HG03159 (cell line): Measurements from ENCODE around the gene RAB10.
A peak's percentile ranks its signal among the peaks of the same experiment; 100 is the strongest.
"Not testable (repeated sequence)": the region's sequence is repeated elsewhere in the genome, so short reads cannot be mapped to it uniquely, and the experiment has no call there.

Source experiments
- ATAC-seq: cut with Tn5 transposase; IDR thresholded peaks from one replicate; pipeline ENCODE4 v1.9.1; 2021; ENCODE audit warnings: mild to moderate bottlenecking, moderate library complexity; ENCODE audit not compliant: unreplicated experiment

RAB10 gene

DNA sequence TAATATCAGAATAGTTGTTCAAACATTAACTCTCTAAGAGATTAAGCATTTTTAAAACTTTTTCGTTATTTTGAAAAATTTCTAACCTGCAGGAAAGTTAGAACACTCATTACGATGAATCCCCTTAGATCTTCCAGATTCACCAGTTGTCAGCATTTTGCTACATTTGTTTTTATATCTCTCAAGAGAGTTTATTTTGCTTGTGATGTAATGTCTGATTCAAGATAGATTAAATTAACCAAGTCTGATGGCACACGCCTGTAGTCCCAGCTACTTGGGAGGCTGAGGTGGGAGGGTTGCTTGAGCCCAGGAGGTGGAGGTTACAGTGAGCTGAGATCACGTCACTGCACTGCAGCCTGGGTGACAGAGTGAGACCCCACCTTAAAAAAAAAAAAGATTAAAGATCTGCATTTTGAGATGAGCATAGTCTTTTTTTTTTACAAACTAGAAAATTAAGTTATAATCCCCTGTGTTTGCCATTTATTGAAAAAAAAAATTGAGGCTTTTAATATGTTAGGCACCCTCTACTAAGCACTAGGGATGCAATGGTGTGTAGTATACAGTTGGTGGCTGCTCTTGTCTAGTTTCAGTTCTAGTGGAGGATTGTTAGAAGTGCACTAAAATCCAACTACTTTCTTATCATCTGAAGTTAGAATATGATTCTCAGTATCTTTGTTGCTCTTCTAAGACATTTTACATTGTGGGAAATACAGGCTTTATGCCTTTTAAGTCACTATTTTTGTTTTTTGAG is 20.9 kb downstream of the RAB10 start:
- no peak for ATAC-seq

DNA sequence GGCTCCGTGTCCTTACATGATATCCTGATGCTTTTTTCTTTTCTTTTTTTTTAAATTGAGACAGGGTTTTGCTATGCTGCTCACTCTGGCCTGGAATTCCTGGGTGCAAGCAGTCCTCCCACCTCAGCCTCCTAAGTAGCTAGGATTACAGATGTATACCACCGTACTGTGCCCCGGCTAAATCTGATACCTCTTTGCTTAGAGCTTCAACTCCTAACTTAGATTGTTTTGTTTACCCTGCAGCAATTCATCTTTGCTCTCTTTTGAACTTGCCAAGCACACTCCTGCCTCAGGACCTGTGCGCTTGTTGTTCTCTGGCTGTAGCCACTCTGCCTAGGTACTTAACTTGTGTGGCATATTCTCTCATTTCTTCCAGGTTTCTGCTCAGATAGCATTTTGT is 24.5 kb downstream of the RAB10 start:
- no peak for ATAC-seq

DNA sequence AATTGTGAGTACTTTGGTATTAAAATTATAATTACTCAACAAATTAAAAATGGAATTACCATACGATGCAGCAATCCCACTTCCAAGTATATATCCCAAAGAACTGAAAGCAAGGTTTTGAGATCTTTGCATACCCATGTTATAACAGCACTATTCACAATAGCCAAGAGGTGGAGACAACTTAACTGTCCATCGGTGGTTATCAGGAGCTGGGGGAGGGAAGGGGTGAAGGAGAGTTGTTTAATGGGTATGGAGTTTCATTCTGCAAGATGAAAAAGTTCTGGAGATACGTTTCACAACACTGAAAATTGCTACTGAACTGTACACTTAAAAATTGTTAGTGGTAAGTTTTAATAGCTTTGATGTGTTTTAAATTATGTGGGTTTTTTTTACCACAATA is 25.7 kb downstream of the RAB10 start:
- ATAC-seq = no peak

DNA sequence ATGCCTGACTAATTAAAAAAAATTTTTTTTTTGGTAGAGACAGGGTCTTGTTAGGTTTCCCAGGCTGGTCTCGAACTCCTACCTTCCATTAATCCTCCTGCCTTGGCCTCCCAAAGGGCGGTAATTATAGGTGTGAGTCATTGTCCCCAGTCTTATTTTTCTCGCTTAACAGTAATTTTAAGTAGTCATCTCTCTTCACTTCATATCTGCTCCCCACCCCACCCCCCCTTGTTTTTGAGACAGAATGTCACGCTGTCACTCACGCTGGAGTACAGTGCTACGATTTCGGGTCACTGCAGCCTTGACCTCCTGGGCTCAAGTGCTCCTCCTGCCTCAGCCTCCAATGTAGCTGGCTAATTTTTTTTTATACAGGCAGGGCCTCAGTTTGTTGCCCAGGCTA is 27.7 kb downstream of the RAB10 start:
- ATAC-seq = no peak

DNA sequence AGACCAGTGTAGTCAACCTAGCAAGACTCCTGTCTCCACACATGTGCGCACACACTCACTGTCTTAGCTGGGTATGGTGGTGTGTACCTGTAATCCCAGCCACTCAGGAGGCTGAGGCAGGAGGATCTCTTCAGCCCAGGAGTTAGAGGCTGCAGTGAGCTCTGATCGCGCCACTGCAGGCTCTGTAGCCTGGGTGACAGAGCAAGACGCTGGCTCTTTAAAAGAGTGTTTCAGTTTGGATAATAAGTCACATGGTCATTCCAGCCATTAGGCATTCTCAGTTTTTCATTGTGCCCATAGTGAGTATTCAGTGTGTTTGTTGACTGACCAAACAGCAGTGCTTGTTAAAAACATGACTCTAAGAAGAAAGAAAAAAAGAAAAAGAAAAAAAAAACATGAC is 31.0 kb downstream of the RAB10 start:
- no peak for ATAC-seq

DNA sequence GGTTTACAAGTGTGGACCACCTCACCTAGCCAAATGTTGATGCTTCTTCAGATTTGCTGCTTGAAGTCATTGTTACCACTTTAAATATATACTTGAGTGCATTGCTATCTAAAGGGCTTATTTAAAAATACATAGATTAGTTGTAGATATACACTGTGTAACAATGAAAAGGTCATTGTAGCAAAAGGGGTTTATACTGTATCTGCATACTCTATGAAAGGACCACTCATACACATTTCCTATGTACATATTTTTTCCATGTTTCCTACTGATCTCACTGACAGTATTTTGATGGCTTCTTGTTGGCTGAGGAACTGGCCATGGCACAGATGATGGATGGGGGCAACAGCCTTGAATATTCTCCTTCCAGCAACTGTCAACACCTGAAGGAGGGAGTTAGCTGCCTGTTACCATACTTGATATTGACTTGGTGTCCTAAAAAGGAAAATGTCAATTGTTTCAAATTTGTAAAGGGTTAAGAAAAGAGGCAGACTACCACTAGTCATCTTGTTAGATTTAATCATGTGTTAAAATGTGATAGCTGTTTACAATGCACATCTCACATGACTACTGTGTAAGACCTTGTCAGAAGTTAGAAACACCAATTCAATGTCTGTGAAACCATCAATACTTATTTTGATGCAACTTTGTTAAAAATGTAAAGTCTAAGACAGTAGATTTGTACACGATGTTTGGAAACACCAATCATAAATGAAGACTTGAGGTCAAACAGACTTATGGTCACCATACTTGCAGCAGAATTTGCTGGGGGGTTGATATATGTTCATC is 33.5 kb downstream of the RAB10 start:
- no peak for ATAC-seq

DNA sequence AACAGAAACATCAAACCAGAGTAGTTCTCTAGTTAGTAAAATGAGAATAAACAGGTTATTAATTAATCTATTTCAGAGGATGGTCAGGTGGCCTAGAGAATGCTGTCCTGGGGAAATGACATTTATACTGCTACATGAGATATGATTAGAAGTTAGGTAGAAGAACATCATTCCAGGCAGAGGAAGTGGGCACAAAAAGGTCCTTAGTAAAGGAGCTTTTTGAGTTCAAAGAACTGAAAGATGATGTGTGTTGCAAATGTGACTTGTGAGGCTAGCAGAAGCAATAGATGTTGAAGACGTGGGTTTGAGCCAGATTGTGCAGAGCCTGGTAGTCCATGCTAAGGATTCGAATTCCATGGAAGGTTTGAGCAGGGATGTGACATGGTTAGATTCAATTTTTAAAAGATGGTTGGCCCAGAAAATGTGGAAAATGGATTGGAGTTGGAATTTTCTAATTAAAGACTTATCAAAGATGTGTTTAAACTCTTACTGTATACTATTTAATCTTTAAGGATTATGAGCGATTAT is 34.2 kb downstream of the RAB10 start:
- ATAC-seq = no peak

DNA sequence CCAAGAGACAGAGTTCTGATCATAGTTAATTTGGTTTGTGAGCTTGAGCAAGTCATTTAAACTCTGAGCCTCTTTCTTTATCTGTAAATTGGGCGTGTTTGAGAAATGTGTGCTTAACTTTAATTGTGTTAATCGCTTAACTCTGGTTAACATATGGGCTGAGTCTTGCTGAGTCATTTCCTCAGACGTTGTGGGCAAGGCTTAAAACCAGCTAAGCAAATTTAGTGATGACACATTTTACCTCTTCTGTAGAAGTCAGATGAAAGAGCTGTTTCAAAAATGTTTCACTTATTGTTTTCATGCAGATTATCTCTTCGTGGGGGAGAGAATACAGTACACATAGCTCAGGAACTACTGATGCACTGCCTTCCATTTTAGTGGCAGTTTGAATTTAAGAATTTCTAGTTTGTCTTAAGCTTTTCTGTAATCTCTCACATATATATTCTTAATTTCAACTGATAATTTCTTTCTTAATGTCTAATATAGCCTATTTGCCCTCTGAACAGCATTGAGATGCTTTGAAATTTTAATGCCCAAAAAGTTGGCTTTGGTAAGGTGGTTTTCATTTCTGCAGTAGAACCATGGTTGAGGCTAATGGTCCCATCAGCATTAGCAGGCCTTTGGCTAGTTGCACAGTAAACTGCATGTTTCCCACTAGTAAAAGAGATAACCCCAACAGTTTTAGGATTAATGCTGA is 34.9 kb downstream of the RAB10 start:
- ATAC-seq = peak; percentile 88

DNA sequence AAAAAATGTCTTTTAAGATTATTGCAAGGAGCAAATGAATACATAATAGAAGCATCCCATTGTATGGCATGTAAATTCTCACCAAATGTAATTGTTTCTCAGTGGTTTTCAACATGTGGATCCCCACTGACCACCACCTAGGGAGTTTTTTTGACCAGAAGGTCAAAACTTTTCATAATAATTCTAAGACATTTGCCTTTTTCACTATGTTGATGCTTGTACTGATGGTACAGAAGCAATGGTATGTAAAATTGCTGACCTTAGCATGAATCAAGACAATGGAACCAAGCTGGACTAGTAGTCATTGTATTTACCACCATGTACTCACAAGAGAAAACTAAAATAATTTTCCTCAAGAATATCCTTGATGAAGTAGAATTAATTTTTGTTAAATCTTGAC is 36.8 kb downstream of the RAB10 start:
- ATAC-seq = no peak

DNA sequence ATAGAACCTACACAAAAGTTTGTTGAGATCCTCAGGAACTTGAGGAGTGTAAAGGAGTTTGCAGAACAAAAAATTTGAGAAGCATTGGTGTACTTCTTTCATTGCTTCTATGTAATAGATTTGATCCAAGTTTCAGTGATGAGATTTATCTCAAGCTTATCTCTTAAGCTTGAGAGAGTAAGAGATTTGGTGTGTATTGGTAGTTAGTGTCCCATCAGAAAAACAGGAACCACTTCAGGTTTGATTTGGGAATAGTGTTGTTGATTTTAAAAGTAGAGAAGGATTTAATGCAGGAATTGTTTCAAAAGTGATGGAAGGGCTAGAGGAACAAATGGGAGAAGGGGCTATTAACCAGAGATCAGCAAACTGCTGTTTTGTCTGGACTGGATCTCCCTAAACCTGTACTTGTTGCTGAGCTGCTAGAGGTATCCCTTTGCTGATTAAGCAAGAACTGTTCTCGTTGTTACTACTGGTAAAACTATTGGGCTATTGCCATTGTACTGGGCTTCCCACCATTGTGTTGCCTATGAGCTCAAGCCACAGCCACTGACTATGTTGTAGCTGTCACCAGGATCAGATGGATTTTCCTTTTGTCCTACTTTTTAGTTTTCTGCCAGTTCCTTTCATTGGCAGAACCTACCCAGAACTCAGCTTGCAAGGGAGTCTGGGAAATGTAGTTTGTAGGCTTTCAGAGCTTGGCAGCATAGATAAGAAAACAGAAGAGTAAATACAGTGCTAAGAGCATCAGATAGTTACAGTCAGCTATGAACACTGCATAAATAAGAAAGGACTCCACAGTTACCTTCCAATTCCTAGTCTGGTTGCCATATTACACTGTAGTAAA is 39.3 kb downstream of the RAB10 start:
- ATAC-seq = no peak

DNA sequence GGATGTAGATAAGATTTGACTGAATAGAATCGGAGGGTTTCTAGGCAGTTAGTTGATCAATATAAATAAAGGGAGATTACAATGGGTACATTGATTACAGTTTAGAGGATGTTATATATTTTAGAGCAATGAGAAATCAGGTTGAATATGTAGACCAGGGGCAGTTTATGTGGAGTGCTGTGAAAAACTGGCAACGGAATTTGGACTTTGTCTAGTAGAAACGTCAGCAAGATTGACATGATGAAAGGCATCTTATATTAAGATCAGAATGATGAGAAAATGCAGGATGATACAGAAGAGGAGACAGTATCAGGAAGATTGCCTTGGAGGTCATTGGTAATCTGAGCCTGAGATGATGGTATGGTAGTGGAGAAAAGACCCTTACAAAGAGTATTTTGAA is 39.9 kb downstream of the RAB10 start:
- no peak for ATAC-seq

DNA sequence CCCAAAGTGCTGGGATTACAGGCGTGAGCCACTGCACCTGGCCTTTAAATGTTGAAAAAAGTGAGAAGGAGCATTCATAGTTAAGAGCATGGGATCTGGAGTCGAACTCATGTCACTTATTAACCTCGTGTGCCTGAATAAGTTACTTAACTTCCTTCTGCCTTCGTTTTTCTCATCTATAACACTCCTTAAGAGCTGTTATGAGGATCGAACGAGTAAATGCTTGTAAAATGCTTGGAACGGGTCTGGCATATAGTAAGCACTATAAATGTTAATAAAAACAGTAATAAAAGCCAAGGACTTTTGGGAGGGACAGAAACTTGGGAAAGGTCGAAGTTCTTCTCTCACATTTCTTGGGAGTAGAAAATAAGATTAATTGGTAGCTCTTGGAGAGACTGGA is 40.8 kb downstream of the RAB10 start:
- no peak for ATAC-seq

DNA sequence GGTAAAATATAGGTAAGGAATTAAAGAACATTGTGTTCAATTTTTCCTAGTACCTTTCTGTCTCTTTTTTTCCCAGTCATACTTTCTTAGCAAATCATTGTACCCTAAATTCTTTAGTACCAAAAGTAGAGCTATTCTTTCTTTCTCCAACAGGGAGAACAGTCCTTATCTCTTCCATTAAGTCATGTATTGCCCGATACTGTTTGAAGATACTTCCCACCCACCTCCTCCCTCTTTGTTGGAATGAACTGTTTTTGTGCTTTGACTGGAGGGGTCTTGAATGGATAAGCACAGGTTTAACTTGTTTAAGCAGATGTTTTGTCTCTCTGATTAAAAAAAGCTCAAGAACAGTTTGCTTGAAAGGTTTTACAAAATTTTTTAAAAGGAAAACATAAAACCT is 41.3 kb downstream of the RAB10 start:
- no peak for ATAC-seq

DNA sequence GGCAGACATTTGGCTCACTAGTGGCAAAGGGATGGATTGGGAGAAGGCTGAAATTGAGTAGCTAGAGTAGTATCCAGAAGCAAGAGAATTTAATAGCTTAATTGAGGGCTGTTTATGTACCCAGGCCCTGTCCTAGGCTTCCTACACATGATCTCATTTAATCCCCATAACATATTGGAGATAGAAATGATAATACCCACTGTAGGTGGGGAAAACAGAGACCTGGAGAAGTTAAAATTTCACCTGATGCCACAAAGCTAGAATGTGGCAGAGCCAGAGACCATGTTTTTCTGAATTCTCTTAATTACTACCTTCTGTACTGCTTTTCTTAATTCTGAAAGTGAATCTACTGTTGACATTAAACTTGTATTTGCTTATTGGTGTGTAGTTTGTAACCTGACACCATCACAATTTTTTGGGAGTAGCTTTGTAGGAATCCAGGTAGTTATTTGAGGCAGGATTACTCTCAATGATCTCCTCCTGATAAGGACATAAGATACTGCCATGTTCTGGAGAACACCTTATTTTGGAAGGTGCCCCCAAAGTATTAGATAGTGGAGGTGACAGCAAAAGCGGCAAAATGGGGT is 42.2 kb downstream of the RAB10 start:
- ATAC-seq = no peak

DNA sequence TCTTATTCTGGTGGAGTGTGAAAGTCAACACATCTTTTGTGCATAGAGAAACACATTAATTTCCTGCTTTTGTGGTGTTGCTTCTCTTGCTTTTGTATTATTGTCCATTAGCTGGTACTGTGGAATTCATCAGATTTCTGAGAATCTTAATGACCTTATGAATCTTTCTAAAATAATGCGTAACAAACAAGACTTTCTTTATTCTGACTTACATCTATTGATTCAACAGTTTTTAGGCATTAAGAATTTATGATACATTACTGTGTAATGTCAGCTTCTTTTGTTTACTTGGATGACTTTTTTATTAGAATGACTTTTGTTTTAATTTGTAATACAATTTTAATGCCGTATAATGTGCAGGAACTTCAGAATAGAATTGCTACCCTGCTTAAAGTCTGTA is 43.4 kb downstream of the RAB10 start:
- ATAC-seq = no peak

DNA sequence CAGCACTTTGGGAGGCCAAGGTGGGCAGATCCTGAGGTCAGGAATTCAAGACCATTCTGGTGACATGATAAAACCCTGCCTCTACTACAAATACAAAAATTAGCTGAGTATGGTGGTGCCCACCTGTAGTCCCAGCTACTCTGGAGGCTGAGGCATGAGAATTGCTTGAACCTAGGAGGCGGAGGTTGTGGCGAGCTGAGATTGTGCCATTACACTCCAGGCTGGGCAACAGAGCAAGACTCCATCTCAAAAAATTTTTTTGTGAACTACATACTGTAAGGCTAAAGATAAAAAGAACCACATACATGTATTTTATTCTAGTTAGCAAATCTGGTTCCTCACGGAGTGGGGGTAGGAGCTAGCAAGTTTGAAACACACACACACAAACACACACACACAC is 45.1 kb downstream of the RAB10 start:
- ATAC-seq = no peak

DNA sequence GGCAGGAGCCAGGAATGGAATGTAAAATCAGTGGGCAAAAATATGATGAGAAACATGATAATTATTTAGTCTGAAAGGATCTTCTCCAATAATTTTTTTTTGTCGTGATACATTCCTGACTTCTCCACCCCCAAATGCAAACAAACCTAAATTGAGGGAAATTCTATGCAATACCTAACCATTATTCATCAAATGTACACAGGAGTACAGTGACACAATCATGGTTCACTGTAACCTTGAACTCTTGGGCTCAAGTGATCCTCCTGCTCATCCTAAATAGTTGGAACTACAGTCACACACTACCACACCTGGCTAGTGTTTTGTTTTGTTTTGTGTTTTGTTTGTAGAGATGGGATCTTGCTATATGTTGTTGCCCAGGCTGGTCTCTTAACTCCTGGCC is 46.5 kb downstream of the RAB10 start:
- no peak for ATAC-seq

DNA sequence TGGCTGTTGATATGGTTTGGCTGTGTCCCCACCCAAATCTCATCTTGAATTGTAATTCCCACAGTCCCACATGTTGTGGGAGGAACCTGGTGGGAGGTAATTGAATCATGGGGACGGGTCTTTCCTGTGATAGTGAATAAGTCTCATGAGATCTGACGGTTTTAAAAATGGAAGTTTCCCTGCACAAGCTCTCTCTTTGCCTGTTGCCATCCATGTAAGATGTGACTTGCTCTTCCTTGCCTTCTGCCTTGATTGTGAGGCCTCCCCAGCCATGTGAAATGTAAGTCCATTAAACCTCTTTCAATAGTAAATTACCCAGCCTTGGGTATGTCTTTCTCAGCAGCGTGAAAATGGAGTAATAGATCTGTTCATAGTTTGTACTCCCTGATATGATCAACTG is 47.0 kb downstream of the RAB10 start:
- not testable (repeated sequence) for ATAC-seq

DNA sequence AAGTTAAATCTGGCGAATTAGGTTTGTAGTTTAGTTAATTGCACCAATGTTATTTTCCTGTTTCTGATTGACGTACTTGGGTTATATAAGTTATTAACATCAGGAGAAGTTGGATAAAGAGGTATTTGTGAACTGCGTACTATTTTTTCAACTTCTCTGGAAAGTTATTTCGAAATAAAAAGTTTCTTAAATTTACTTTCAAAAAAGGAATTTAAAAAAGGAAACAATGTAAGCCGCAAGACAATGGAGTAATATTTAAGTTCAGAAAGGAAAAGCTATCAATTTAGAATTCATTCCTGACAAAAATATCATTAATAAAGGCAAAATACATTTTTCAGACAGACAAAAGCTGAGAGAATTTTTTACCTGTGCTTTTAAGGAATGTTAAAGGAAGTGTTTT is 47.7 kb downstream of the RAB10 start:
- no peak for ATAC-seq

DNA sequence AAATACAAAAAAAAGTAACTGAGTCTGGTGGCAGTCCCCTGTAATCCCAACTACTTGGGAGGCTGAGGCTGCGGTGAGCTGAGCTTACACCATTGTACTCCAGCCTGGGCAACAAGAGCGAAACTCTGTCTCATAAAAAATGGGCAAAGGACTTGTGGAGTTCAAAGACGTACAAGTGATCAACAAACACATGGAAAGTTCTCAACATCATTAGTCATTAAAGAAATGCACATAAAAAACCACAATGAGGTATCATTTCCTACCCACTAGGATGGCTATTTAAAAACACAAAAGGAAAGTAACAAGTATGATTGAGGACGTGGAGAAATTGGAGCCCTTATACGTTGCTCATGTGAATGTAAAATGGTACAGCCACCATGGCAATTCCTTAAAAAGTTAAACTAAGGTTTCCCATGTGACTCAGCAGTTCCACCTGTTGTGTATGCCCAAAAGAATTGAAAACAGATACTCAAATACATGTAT is 52.3 kb downstream of the RAB10 start:
- ATAC-seq = no peak
